OCI-LY7 (cell line): Measurements from ENCODE around the gene HRK.

Source experiments
- EZH2phosphoT487 ChIP-seq: fragments of 200-600 bp; sonication (generic); IDR thresholded peaks from 2 replicates; pipeline ENCODE4 v1.6.1; 2018; ENCODE audit warnings: low read depth, borderline replicate concordance, mild to moderate bottlenecking, mixed run types, antibody characterized with exemption, low read length, moderate library complexity, mixed read lengths
- TF ChIP-seq, protein P1 (sequence below): fragments of 200-600 bp; sonication (generic); conservative IDR thresholded peaks from 2 replicates; pipeline ENCODE4 v1.5.1; 2014; ENCODE audit warnings: mild to moderate bottlenecking, antibody characterized with exemption, low read length, moderate library complexity, mixed read lengths

DNA sequence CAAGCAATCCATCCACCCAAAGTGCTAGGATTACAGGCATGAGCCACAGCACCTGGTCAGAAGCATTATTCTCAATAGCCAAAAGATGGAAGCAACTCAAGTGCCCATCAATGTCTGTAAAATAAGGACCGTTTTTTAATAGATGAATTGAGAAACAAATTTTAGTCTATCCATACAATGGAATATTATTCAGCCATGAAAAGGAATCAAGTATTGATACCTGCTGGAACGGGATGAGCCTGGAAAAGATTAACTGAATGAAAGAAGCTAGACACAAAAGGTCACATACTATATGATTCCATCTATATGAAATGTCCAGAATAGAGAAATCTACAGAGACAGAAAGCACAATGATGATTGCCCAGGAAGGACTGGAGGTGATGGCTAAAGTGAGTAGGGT lies 20.4 kb upstream of the HRK start:
- TF ChIP-seq, protein P1, sequence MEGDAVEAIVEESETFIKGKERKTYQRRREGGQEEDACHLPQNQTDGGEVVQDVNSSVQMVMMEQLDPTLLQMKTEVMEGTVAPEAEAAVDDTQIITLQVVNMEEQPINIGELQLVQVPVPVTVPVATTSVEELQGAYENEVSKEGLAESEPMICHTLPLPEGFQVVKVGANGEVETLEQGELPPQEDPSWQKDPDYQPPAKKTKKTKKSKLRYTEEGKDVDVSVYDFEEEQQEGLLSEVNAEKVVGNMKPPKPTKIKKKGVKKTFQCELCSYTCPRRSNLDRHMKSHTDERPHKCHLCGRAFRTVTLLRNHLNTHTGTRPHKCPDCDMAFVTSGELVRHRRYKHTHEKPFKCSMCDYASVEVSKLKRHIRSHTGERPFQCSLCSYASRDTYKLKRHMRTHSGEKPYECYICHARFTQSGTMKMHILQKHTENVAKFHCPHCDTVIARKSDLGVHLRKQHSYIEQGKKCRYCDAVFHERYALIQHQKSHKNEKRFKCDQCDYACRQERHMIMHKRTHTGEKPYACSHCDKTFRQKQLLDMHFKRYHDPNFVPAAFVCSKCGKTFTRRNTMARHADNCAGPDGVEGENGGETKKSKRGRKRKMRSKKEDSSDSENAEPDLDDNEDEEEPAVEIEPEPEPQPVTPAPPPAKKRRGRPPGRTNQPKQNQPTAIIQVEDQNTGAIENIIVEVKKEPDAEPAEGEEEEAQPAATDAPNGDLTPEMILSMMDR, result no peak
- no peak for TF ChIP-seq EZH2phosphoT487
